Activated naive CD8-positive, alpha-beta T cell (primary cell): Measurements from ENCODE around the gene RPTOR.

Source experiments
- H3K27ac Mint-ChIP-seq: one replicate; pipeline ENCODE4 v1.8.0; 2021; ENCODE audit warnings: mixed read lengths
- H3K27me3 Mint-ChIP-seq: one replicate; pipeline ENCODE4 v1.8.0; 2021; ENCODE audit warnings: mixed read lengths
- H3K36me3 Mint-ChIP-seq: one replicate; pipeline ENCODE4 v1.8.0; 2021; ENCODE audit warnings: mixed read lengths
- H3K4me1 Mint-ChIP-seq: one replicate; pipeline ENCODE4 v1.8.0; 2021; ENCODE audit warnings: low read depth, mixed read lengths
- H3K4me3 Mint-ChIP-seq: one replicate; pipeline ENCODE4 v1.8.0; 2021; ENCODE audit warnings: mild to moderate bottlenecking, mixed read lengths
- H3K9me3 Mint-ChIP-seq: one replicate; pipeline ENCODE4 v1.8.0; 2021; ENCODE audit warnings: low read depth, mixed read lengths

Gene RPTOR

GRCh38 chr17:80656590-80656989 is 112.0 kb downstream of the RPTOR start:
- Mint-ChIP-seq H3K27me3 (no peaks in the 10 kb centered on the region), H3K4me1 (peaks cover 39% of the 10 kb centered on the region), H3K9me3 (no peaks in the 10 kb centered on the region), H3K36me3 (peaks cover 14% of the 10 kb centered on the region), H3K27ac (peak overlapping the region; percentile 29), H3K4me3 (no peak overlapping the region)

- Mint-ChIP-seq H3K9me3 (no peaks in the 10 kb centered on the region), H3K36me3 (peaks cover 12% of the 10 kb centered on the region), H3K27me3 (no peaks in the 10 kb centered on the region), H3K27ac (no peak overlapping the region), H3K4me1 (peaks cover 41% of the 10 kb centered on the region), H3K4me3 (no peak overlapping the region)
These were observed 112.9 kb downstream of the RPTOR start for GRCh38 chr17:80657561-80657960.

GRCh38 chr17:80658821-80659220 is 114.2 kb downstream of the RPTOR start:
- Mint-ChIP-seq H3K27ac (no peak overlapping the region), H3K4me1 (peaks cover 46% of the 10 kb centered on the region), H3K9me3 (no peaks in the 10 kb centered on the region), H3K27me3 (no peaks in the 10 kb centered on the region), H3K36me3 (peaks cover 11% of the 10 kb centered on the region), H3K4me3 (no peak overlapping the region)

- Mint-ChIP-seq H3K9me3 (no peaks in the 10 kb centered on the region), H3K27ac (no peak overlapping the region), H3K4me3 (no peak overlapping the region)
These were observed 115.0 kb downstream of the RPTOR start for GRCh38 chr17:80659651-80660050.

GRCh38 chr17:80660527-80661198 is 116.0 kb downstream of the RPTOR start:
- Mint-ChIP-seq H3K4me1 (peaks cover 62% of the 10 kb centered on the region), H3K4me3 (no peak overlapping the region), H3K27me3 (no peaks in the 10 kb centered on the region), H3K27ac (peak overlapping the region; percentile 84), H3K36me3 (peaks cover 9% of the 10 kb centered on the region), H3K9me3 (no peaks in the 10 kb centered on the region)

More at GRCh38 chr17:80659651-80660050, 115.0 kb downstream of the RPTOR start:
- Mint-ChIP-seq H3K4me1 (peaks cover 54% of the 10 kb centered on the region), H3K27me3 (no peaks in the 10 kb centered on the region), H3K36me3 (peaks cover 9% of the 10 kb centered on the region)

GRCh38 chr17:80662557-80662956 is 117.9 kb downstream of the RPTOR start:
- Mint-ChIP-seq H3K9me3 (no peaks in the 10 kb centered on the region), H3K36me3 (peaks cover 8% of the 10 kb centered on the region), H3K27ac (peak overlapping the region; percentile 82), H3K27me3 (no peaks in the 10 kb centered on the region), H3K4me3 (no peak overlapping the region), H3K4me1 (peaks cover 69% of the 10 kb centered on the region)

GRCh38 chr17:80663781-80664206 is 119.2 kb downstream of the RPTOR start:
- Mint-ChIP-seq H3K9me3 (no peaks in the 10 kb centered on the region), H3K4me1 (peaks cover 76% of the 10 kb centered on the region), H3K36me3 (peaks cover 8% of the 10 kb centered on the region), H3K4me3 (peak overlapping the region; percentile 74), H3K27me3 (no peaks in the 10 kb centered on the region), H3K27ac (peak overlapping the region; percentile 82)

GRCh38 chr17:80664217-80664790 is 119.7 kb downstream of the RPTOR start:
- H3K27ac Mint-ChIP-seq = peak overlapping the region; percentile 82
- H3K9me3 Mint-ChIP-seq = no peaks in the 10 kb centered on the region
- H3K36me3 Mint-ChIP-seq = peaks cover 8% of the 10 kb centered on the region
- no peaks in the 10 kb centered on the region for H3K27me3 Mint-ChIP-seq
- H3K4me3 Mint-ChIP-seq = peak overlapping the region; percentile 74
- H3K4me1 Mint-ChIP-seq = peaks cover 78% of the 10 kb centered on the region

GRCh38 chr17:80665792-80666191 is 121.2 kb downstream of the RPTOR start:
- Mint-ChIP-seq H3K27ac (peak overlapping the region; percentile 91), H3K9me3 (no peaks in the 10 kb centered on the region), H3K36me3 (peaks cover 10% of the 10 kb centered on the region), H3K27me3 (no peaks in the 10 kb centered on the region), H3K4me3 (peak overlapping the region; percentile 83), H3K4me1 (peaks cover 86% of the 10 kb centered on the region)

- no peaks in the 10 kb centered on the region for H3K27me3 Mint-ChIP-seq
- H3K4me3 Mint-ChIP-seq = peak overlapping the region; percentile 54
- H3K4me1 Mint-ChIP-seq = peaks cover 91% of the 10 kb centered on the region
- H3K27ac Mint-ChIP-seq = peak overlapping the region; percentile 30
- peaks cover 11% of the 10 kb centered on the region for H3K36me3 Mint-ChIP-seq
- H3K9me3 Mint-ChIP-seq = no peaks in the 10 kb centered on the region
These were observed 122.2 kb downstream of the RPTOR start for GRCh38 chr17:80666867-80667266.

GRCh38 chr17:80667462-80668277 is 123.0 kb downstream of the RPTOR start:
- peak overlapping the region; percentile 54 for H3K4me3 Mint-ChIP-seq
- no peaks in the 10 kb centered on the region for H3K9me3 Mint-ChIP-seq
- peak overlapping the region; percentile 65 for H3K27ac Mint-ChIP-seq
- peaks cover 87% of the 10 kb centered on the region for H3K4me1 Mint-ChIP-seq
- H3K27me3 Mint-ChIP-seq = no peaks in the 10 kb centered on the region
- peaks cover 11% of the 10 kb centered on the region for H3K36me3 Mint-ChIP-seq

- Mint-ChIP-seq H3K27ac (peak overlapping the region; percentile 65), H3K4me1 (peaks cover 86% of the 10 kb centered on the region), H3K36me3 (peaks cover 11% of the 10 kb centered on the region), H3K9me3 (no peaks in the 10 kb centered on the region), H3K27me3 (no peaks in the 10 kb centered on the region), H3K4me3 (peak overlapping the region; percentile 11)
These were observed 123.9 kb downstream of the RPTOR start for GRCh38 chr17:80668375-80669148.

- peaks cover 12% of the 10 kb centered on the region for H3K36me3 Mint-ChIP-seq
- H3K4me3 Mint-ChIP-seq = no peak overlapping the region
- H3K27ac Mint-ChIP-seq = peak overlapping the region; percentile 67
- H3K4me1 Mint-ChIP-seq = peaks cover 75% of the 10 kb centered on the region
- no peaks in the 10 kb centered on the region for H3K27me3 Mint-ChIP-seq
- no peaks in the 10 kb centered on the region for H3K9me3 Mint-ChIP-seq
These were observed 126.6 kb downstream of the RPTOR start for GRCh38 chr17:80671039-80671824.

- Mint-ChIP-seq H3K4me3 (no peak overlapping the region), H3K9me3 (no peaks in the 10 kb centered on the region), H3K36me3 (peaks cover 11% of the 10 kb centered on the region), H3K4me1 (peaks cover 74% of the 10 kb centered on the region), H3K27ac (no peak overlapping the region), H3K27me3 (no peaks in the 10 kb centered on the region)
These were observed 127.1 kb downstream of the RPTOR start for GRCh38 chr17:80671825-80672110.
